A549 (cell line): ENCODE results near the gene S100A1. TPM values are rescaled to one million over a fixed set of nuclear protein-coding genes. Genes with fewer than 3 reads are reported as not detected.

Experiments used
- BCL3 ChIP-seq: fragments of >200 bp; sonication (Bioruptor Twin); formaldehyde crosslinking; IDR thresholded peaks from 3 replicates; pipeline ENCODE4 v1.6.1; 2016
- BHLHE40 ChIP-seq: IDR thresholded peaks from 2 replicates; pipeline ENCODE4 v1.6.1; 2012; ENCODE audit warnings: low read depth, low read length, inconsistent platforms
- CBX2 ChIP-seq: fragments of 200-600 bp; sonication (generic); IDR thresholded peaks from 2 replicates; pipeline ENCODE4 v1.6.1; 2016; ENCODE audit warnings: low read depth, mild to moderate bottlenecking, borderline replicate concordance
- CEBPB ChIP-seq, 2 experiments: fragments of >200 bp in 1 of 2; sonication (Bioruptor Twin) in 1 of 2; formaldehyde crosslinking in 1 of 2; IDR thresholded peaks; 2 replicates each; pipeline ENCODE4 v1.6.1; 2012 to 2016
- CHD2 ChIP-seq: fragments of 150-350 bp; IDR thresholded peaks from 2 replicates; pipeline ENCODE4 v1.6.1; 2014; ENCODE audit warnings: low read length; ENCODE audit not compliant: partially characterized antibody
- ELK1 ChIP-seq: fragments of 150-350 bp; IDR thresholded peaks from 2 replicates; pipeline ENCODE4 v1.6.1; 2014; ENCODE audit warnings: low read depth, mild to moderate bottlenecking, low read length
- ESRRA ChIP-seq: fragments of 150-350 bp; IDR thresholded peaks from 2 replicates; pipeline ENCODE4 v1.6.1; 2014; ENCODE audit warnings: mild to moderate bottlenecking, low read length, borderline replicate concordance
- HES2 ChIP-seq: fragments of >200 bp; sonication (Bioruptor Twin); formaldehyde crosslinking; IDR thresholded peaks from 2 replicates; pipeline ENCODE4 v1.6.1; 2016
- HEYL ChIP-seq: fragments of 250-450 bp; sonication (Bioruptor Pico); IDR thresholded peaks from 2 replicates; pipeline ENCODE4 v1.8.0; 2021; ENCODE audit warnings: mild to moderate bottlenecking, moderate library complexity
- HMGXB4 ChIP-seq: fragments of 250-450 bp; sonication (Bioruptor Pico); IDR thresholded peaks from 2 replicates; pipeline ENCODE4 v1.5.0; 2021; ENCODE audit warnings: mild to moderate bottlenecking, moderate library complexity, borderline replicate concordance
- HOXA7 ChIP-seq: fragments of 250-450 bp; sonication (Bioruptor Pico); IDR thresholded peaks from 2 replicates; pipeline ENCODE4 v1.5.0; 2020; ENCODE audit warnings: mild to moderate bottlenecking, moderate library complexity
- HOXB5 ChIP-seq: fragments of 250-450 bp; sonication (Bioruptor Pico); IDR thresholded peaks from 2 replicates; pipeline ENCODE4 v1.5.0; 2020; ENCODE audit warnings: mild to moderate bottlenecking, moderate library complexity
- JUN ChIP-seq, 2 experiments: fragments of >200 bp; sonication (Bioruptor Twin); formaldehyde crosslinking; IDR thresholded peaks; 2 replicates in 1 of 2; 3 replicates in 1 of 2; pipeline ENCODE4 v1.6.1; 2016 to 2017
- JUNB ChIP-seq: fragments of >200 bp; sonication (Bioruptor Twin); formaldehyde crosslinking; IDR thresholded peaks from 2 replicates; pipeline ENCODE4 v1.6.1; 2016
- MAFK ChIP-seq: fragments of 450-650 bp; IDR thresholded peaks from 2 replicates; pipeline ENCODE4 v1.6.1; 2014; ENCODE audit not compliant: partially characterized antibody
- MAZ ChIP-seq: fragments of 150-350 bp; IDR thresholded peaks from 2 replicates; pipeline ENCODE4 v1.6.1; 2014; ENCODE audit warnings: antibody characterized with exemption, low read depth, low read length, borderline replicate concordance
- NFE2L2 ChIP-seq: fragments of 150-350 bp; conservative IDR thresholded peaks from 2 replicates; pipeline ENCODE4 v1.6.1; 2014; ENCODE audit warnings: low read length
- NPAS2 ChIP-seq: fragments of 250-450 bp; sonication (Bioruptor Pico); IDR thresholded peaks from 2 replicates; pipeline ENCODE4 v1.8.0; 2022; ENCODE audit warnings: mild to moderate bottlenecking, moderate library complexity, borderline replicate concordance
- PBX3 ChIP-seq: IDR thresholded peaks from 2 replicates; pipeline ENCODE4 v1.6.1; 2012
- POLR2A ChIP-seq: IDR thresholded peaks from 2 replicates; pipeline ENCODE4 v1.6.1; 2012; ENCODE audit warnings: mild to moderate bottlenecking, low read length
- POLR2AphosphoS2 ChIP-seq: conservative IDR thresholded peaks from 2 replicates; pipeline ENCODE4 v1.6.1; 2012; ENCODE audit warnings: low read length, improper control_type of control experiment, inconsistent platforms
- REST ChIP-seq: fragments of 200-600 bp; sonication (generic); IDR thresholded peaks from 2 replicates; pipeline ENCODE4 v1.6.1; 2016; ENCODE audit warnings: antibody characterized with exemption, mild to moderate bottlenecking, moderate library complexity
- TFCP2L1 ChIP-seq: fragments of 250-450 bp; sonication (Bioruptor Pico); IDR thresholded peaks from 2 replicates; pipeline ENCODE4 v1.5.0; 2021; ENCODE audit warnings: mild to moderate bottlenecking
- USF2 ChIP-seq: fragments of 450-650 bp; IDR thresholded peaks from 2 replicates; pipeline ENCODE4 v1.6.1; 2014; ENCODE audit warnings: antibody characterized with exemption
- ZFP36 ChIP-seq: fragments of 450-650 bp; IDR thresholded peaks from 2 replicates; pipeline ENCODE4 v1.6.1; 2014; ENCODE audit warnings: borderline replicate concordance; ENCODE audit not compliant: partially characterized antibody
- ZNF302 ChIP-seq: fragments of 250-450 bp; sonication (Bioruptor Pico); IDR thresholded peaks from 2 replicates; pipeline ENCODE4 v1.9.0; 2021; ENCODE audit warnings: inconsistent platforms, mild to moderate bottlenecking, moderate library complexity
- polyA plus RNA-seq, 4 experiments: library from polyadenylated mRNA; depleted of rRNA in 3 of 4; stranded (reverse); fragments of >200 nt; fragmentation: RNase III in 1 of 4; extraction: RNeasy Plus Mini Kit Qiagen cat#74134 plus additional on column Dnase treatment in 1 of 4; gene quantifications; 2 replicates in 3 of 4; 3 replicates in 1 of 4; pipeline ENCODE4 v1.2.3, GENCODE V29; 2011 to 2017

The S100A1 gene
- polyA plus RNA-seq, 2 of the 4 experiments (the other 2 are of a cell fraction), result 0.59 to 0.97 TPM

GRCh38 chr1:153608742-153609584 lies 19.3 kb upstream of the S100A1 start (continued):
- TF ChIP-seq NFE2L2 (no peak), BHLHE40 (no peak), ESRRA (no peak), POLR2AphosphoS2 (no peak), NPAS2 (no peak), HOXA7 (CRISPR knock-in tag) (no peak), ZFP36 (no peak), JUN (IDR thresholded peaks at IDR 0.05) (peak; percentile 57 to 69), HEYL (CRISPR knock-in tag) (no peak), CHD2 (no peak), MAFK (no peak), HMGXB4 (CRISPR knock-in tag) (no peak), MAZ (no peak), POLR2A (peak; percentile 46; the same call in 1 of the 2 replicates), ZNF302 (CRISPR knock-in tag) (no peak), HOXB5 (no peak), CEBPB (IDR thresholded peaks at IDR 0.05) (no peak), CBX2 (no peak), JUNB (0 out of 2 replicates have a peak, but pooled peaks have one; percentile 34), ELK1 (no peak), REST (no peak), TFCP2L1 (no peak), USF2 (no peak), HES2 (no peak), PBX3 (peak; percentile 94), BCL3 (peak; percentile 33; the same call in 2 of the 3 replicates)
